Mesendoderm (in vitro differentiated cells): Measurements from ENCODE around the gene HGFAC.
A peak's percentile ranks its signal among the peaks of the same experiment; 100 is the strongest.

Experiments used
- DNase-seq: peaks from one replicate; pipeline ENCODE4 v3.0.0; 2013
- H2AK5ac ChIP-seq: 2 replicates; pipeline ENCODE4 v1.6.1; 2013; ENCODE audit warnings: low read length, inconsistent platforms
- H2BK120ac ChIP-seq: 2 replicates; pipeline ENCODE4 v1.6.1; 2013; ENCODE audit warnings: low read depth, mild to moderate bottlenecking, low read length, moderate library complexity, mixed read lengths
- H2BK15ac ChIP-seq: replicated peaks from 2 replicates; pipeline ENCODE4 v1.6.1; 2013; ENCODE audit warnings: low read depth, mild to moderate bottlenecking, moderate library complexity
- H2BK5ac ChIP-seq: 2 replicates; pipeline ENCODE4 v1.6.1; 2013; ENCODE audit warnings: low read length, inconsistent platforms
- H3K18ac ChIP-seq: 2 replicates; pipeline ENCODE4 v1.6.1; 2013; ENCODE audit warnings: mild to moderate bottlenecking, low read length, mixed read lengths
- H3K23ac ChIP-seq: one replicate; pipeline ENCODE4 v1.6.1; 2013; ENCODE audit warnings: low read length
- H3K27ac ChIP-seq: 2 replicates; pipeline ENCODE4 v1.5.1; 2013; ENCODE audit warnings: low read depth, mild to moderate bottlenecking, inconsistent platforms, low read length, moderate library complexity
- H3K27me3 ChIP-seq: 2 replicates; pipeline ENCODE4 v1.6.1; 2013; ENCODE audit warnings: low read length, control low read depth, mild to moderate bottlenecking, inconsistent platforms; ENCODE audit not compliant: insufficient read depth, poor library complexity
- H3K36me3 ChIP-seq: 2 replicates; pipeline ENCODE4 v1.6.1; 2013; ENCODE audit warnings: low read length, inconsistent platforms; ENCODE audit not compliant: control insufficient read depth, insufficient read depth
- H3K4ac ChIP-seq: one replicate; pipeline ENCODE4 v1.6.1; 2013; ENCODE audit warnings: low read depth, mild to moderate bottlenecking, low read length, moderate library complexity
- H3K4me1 ChIP-seq: 2 replicates; pipeline ENCODE4 v1.6.1; 2013; ENCODE audit warnings: low read depth, low read length, inconsistent platforms; ENCODE audit not compliant: control insufficient read depth
- H3K4me2 ChIP-seq: 2 replicates; pipeline ENCODE4 v1.6.1; 2013; ENCODE audit warnings: low read length
- H3K4me3 ChIP-seq: 2 replicates; pipeline ENCODE4 v1.5.1; 2013; ENCODE audit warnings: mild to moderate bottlenecking, low read length
- H3K56ac ChIP-seq: one replicate; pipeline ENCODE4 v1.6.1; 2013; ENCODE audit warnings: low read length
- H3K79me1 ChIP-seq: 2 replicates; pipeline ENCODE4 v1.6.1; 2013; ENCODE audit warnings: low read length, inconsistent platforms
- H3K79me2 ChIP-seq: 2 replicates; pipeline ENCODE4 v1.6.1; 2013; ENCODE audit warnings: mild to moderate bottlenecking, low read length; ENCODE audit not compliant: control insufficient read depth, insufficient read depth
- H3K9ac ChIP-seq: 2 replicates; pipeline ENCODE4 v1.6.1; 2013; ENCODE audit warnings: low read length, inconsistent platforms
- H4K5ac ChIP-seq: one replicate; pipeline ENCODE4 v1.6.1; 2013; ENCODE audit warnings: low read length
- H4K8ac ChIP-seq: one replicate; pipeline ENCODE4 v1.6.1; 2013; ENCODE audit warnings: low read depth, mild to moderate bottlenecking, control low read depth, low read length, moderate library complexity
- WGBS: extraction: QIAGEN DNeasy Blood & Tissue Kit; methylation state at CpG from one replicate; pipeline ENCODE4 v1.1.7; 2013; ENCODE audit warnings: low lambda C conversion rate, missing lambda C conversion rate; ENCODE audit not compliant: insufficient coverage; ENCODE audit errors: extremely low coverage; 5-methylcytosine and 5-hydroxymethylcytosine counted together

Gene HGFAC

GRCh38 chr4:3479358-3480101 is 37.8 kb downstream of the HGFAC start:
- H4K5ac ChIP-seq, result no peak overlapping the region
- H2BK5ac ChIP-seq, result no peak overlapping the region
- H3K27ac ChIP-seq, result no peak overlapping the region
- no peaks in the 10 kb centered on the region for H3K79me2 ChIP-seq
- H3K4ac ChIP-seq, result no peak overlapping the region
- no peaks in the 10 kb centered on the region for H3K27me3 ChIP-seq
- no peaks in the 10 kb centered on the region for H3K36me3 ChIP-seq
- H3K4me1 ChIP-seq, result peaks cover 13% of the 10 kb centered on the region
- no peak overlapping the region for H3K18ac ChIP-seq
- H3K23ac ChIP-seq, result no peak overlapping the region
- no CpG with 5 or more reads among the region's 25 CpGs for WGBS
- H2AK5ac ChIP-seq, result no peak overlapping the region
- H2BK120ac ChIP-seq, result no peak overlapping the region
- H3K4me2 ChIP-seq, result no peak overlapping the region
- H3K56ac ChIP-seq, result no peak overlapping the region
- no peak for DNase-seq
- H2BK15ac ChIP-seq, result no peak overlapping the region
- H3K4me3 ChIP-seq, result no peak overlapping the region
- H3K9ac ChIP-seq, result no peak overlapping the region
- no peak overlapping the region for H4K8ac ChIP-seq
- H3K79me1 ChIP-seq, result no peaks in the 10 kb centered on the region

GRCh38 chr4:3480528-3481112 is 38.9 kb downstream of the HGFAC start:
- H2AK5ac ChIP-seq, result no peak overlapping the region
- no peak overlapping the region for H2BK120ac ChIP-seq
- H3K4me2 ChIP-seq, result peak overlapping the region; percentile 38
- peak overlapping the region; percentile 83 for H3K56ac ChIP-seq
- peak overlapping the region; percentile 91 for H3K27ac ChIP-seq
- no peak overlapping the region for H3K4ac ChIP-seq
- H3K36me3 ChIP-seq, result no peaks in the 10 kb centered on the region
- no peak overlapping the region for H4K8ac ChIP-seq
- H3K79me2 ChIP-seq, result no peaks in the 10 kb centered on the region
- no peaks in the 10 kb centered on the region for H3K27me3 ChIP-seq
- no peaks in the 10 kb centered on the region for H3K79me1 ChIP-seq
- H2BK5ac ChIP-seq, result peak overlapping the region; percentile 95
- no peak overlapping the region for H4K5ac ChIP-seq
- H3K4me3 ChIP-seq, result no peak overlapping the region
- no peak overlapping the region for H3K23ac ChIP-seq
- peak overlapping the region; percentile 54 for H3K9ac ChIP-seq
- H3K18ac ChIP-seq, result peak overlapping the region; percentile 13
- WGBS, result no CpG with 5 or more reads among the region's 17 CpGs
- DNase-seq, result peak; percentile 93
- peaks cover 13% of the 10 kb centered on the region for H3K4me1 ChIP-seq
- no peak overlapping the region for H2BK15ac ChIP-seq

- no peak overlapping the region for H2BK120ac ChIP-seq
These were observed 39.4 kb downstream of the HGFAC start for GRCh38 chr4:3481113-3481531.

GRCh38 chr4:3481783-3482393 is 40.1 kb downstream of the HGFAC start:
- H3K27me3 ChIP-seq, result no peaks in the 10 kb centered on the region
- no peaks in the 10 kb centered on the region for H3K79me2 ChIP-seq
- H4K5ac ChIP-seq, result no peak overlapping the region
- no peak for DNase-seq
- H3K36me3 ChIP-seq, result no peaks in the 10 kb centered on the region
- H3K9ac ChIP-seq, result no peak overlapping the region
- H3K56ac ChIP-seq, result no peak overlapping the region
- no peak overlapping the region for H3K4me2 ChIP-seq
- H2AK5ac ChIP-seq, result no peak overlapping the region
- no peak overlapping the region for H2BK120ac ChIP-seq
- H2BK5ac ChIP-seq, result no peak overlapping the region
- H3K18ac ChIP-seq, result no peak overlapping the region
- H3K79me1 ChIP-seq, result no peaks in the 10 kb centered on the region
- no peak overlapping the region for H3K4ac ChIP-seq
- H3K4me3 ChIP-seq, result no peak overlapping the region
- H4K8ac ChIP-seq, result no peak overlapping the region
- no peak overlapping the region for H3K23ac ChIP-seq
- peaks cover 13% of the 10 kb centered on the region for H3K4me1 ChIP-seq
- no peak overlapping the region for H3K27ac ChIP-seq
- no CpG with 5 or more reads among the region's 19 CpGs for WGBS
- H2BK15ac ChIP-seq, result no peak overlapping the region

More at GRCh38 chr4:3481113-3481531, 39.4 kb downstream of the HGFAC start:
- H2AK5ac ChIP-seq, result no peak overlapping the region
- no peaks in the 10 kb centered on the region for H3K36me3 ChIP-seq
- peak overlapping the region; percentile 31 for H3K27ac ChIP-seq
- no peak overlapping the region for H4K8ac ChIP-seq
- no peaks in the 10 kb centered on the region for H3K79me2 ChIP-seq
- WGBS, result no CpG with 5 or more reads among the region's 5 CpGs
- peak overlapping the region; percentile 83 for H3K56ac ChIP-seq
- no peak overlapping the region for H3K23ac ChIP-seq
- no peak overlapping the region for H3K4ac ChIP-seq
- H3K18ac ChIP-seq, result no peak overlapping the region
- DNase-seq, result peak; percentile 77
- H3K4me1 ChIP-seq, result peaks cover 13% of the 10 kb centered on the region
- peak overlapping the region; percentile 38 for H3K4me2 ChIP-seq
- no peak overlapping the region for H2BK5ac ChIP-seq
- H3K79me1 ChIP-seq, result no peaks in the 10 kb centered on the region
- H3K4me3 ChIP-seq, result no peak overlapping the region
- no peak overlapping the region for H3K9ac ChIP-seq
- H3K27me3 ChIP-seq, result no peaks in the 10 kb centered on the region
- no peak overlapping the region for H4K5ac ChIP-seq
- H2BK15ac ChIP-seq, result no peak overlapping the region

GRCh38 chr4:3482707-3483106 is 40.9 kb downstream of the HGFAC start:
- Histone ChIP-seq H2AK5ac (no peak overlapping the region), H3K79me1 (no peaks in the 10 kb centered on the region), H3K23ac (peak overlapping the region; percentile 35), H3K4me1 (peaks cover 13% of the 10 kb centered on the region), H2BK5ac (no peak overlapping the region), H3K36me3 (no peaks in the 10 kb centered on the region), H2BK120ac (no peak overlapping the region), H3K27me3 (no peaks in the 10 kb centered on the region), H3K4me2 (no peak overlapping the region), H3K4me3 (no peak overlapping the region), H3K56ac (no peak overlapping the region), H3K79me2 (no peaks in the 10 kb centered on the region), H4K8ac (no peak overlapping the region), H3K9ac (no peak overlapping the region), H3K27ac (no peak overlapping the region), H3K4ac (no peak overlapping the region), H3K18ac (no peak overlapping the region), H4K5ac (no peak overlapping the region), H2BK15ac (no peak overlapping the region)
- no peak for DNase-seq
- WGBS, result no CpG with 5 or more reads among the region's 12 CpGs
